Activated CD8-positive, alpha-beta memory T cell treated with anti-CD3 and anti-CD28 coated beads for 36 hours (primary cell): ENCODE results near the gene TNFAIP2. TPM values are rescaled to one million over a fixed set of nuclear protein-coding genes. Genes with fewer than 3 reads are reported as not detected.

ENCODE experiments used
- total RNA-seq, 2 experiments: library from RNA; stranded (reverse); gene quantifications; one replicate each; pipeline ENCODE4 v1.2.3, GENCODE V29; 2021

TNFAIP2 gene
- total RNA-seq, 2 experiments from 2014 or later, result 0.82 to 1.1 TPM

Other genes starting within 250 kb of the TNFAIP2 start
- under 1 TPM; 0.71 to 0.72 TPM for gene AMN, start 200.8 kb upstream of the TNFAIP2 start, total RNA-seq
- gene CDC42BPB, start 65.9 kb upstream of the TNFAIP2 start, total RNA-seq, result 1 to 10 TPM; 2.0 to 2.3 TPM
- gene LBHD2, start 39.3 kb upstream of the TNFAIP2 start, total RNA-seq, result not detected
- gene EXOC3L4, start 28.7 kb upstream of the TNFAIP2 start, total RNA-seq, result not detected
- 100 to 1,000 TPM; 365 to 375 TPM for gene EIF5, start 210.8 kb downstream of the TNFAIP2 start, total RNA-seq